Neural progenitor cell (in vitro differentiated cells): Measurements from ENCODE around the gene PIP5KL1. TPM values are rescaled to one million over a fixed set of nuclear protein-coding genes. Genes with fewer than 3 reads are reported as not detected.

Source experiments
- DNase-seq: peaks from one replicate; pipeline ENCODE4 v3.0.0-alpha.2; 2016; ENCODE audit warnings: low spot score
- H2AFZ ChIP-seq: fragments of 200-600 bp; sonication (generic); replicated peaks from 2 replicates; pipeline ENCODE4 v1.6.1; 2016; ENCODE audit warnings: antibody characterized with exemption
- H3F3A ChIP-seq: fragments of 200-600 bp; sonication (generic); 2 replicates; pipeline ENCODE4 v1.6.1; 2016; ENCODE audit warnings: antibody characterized with exemption, low read depth
- H3K27ac ChIP-seq: fragments of 200-600 bp; sonication (generic); 2 replicates; pipeline ENCODE4 v1.5.1; 2016; ENCODE audit warnings: mild to moderate bottlenecking
- H3K27me3 ChIP-seq: fragments of 200-600 bp; sonication (generic); 2 replicates; pipeline ENCODE4 v1.6.1; 2016; ENCODE audit warnings: mild to moderate bottlenecking, moderate library complexity
- H3K36me3 ChIP-seq: fragments of 200-600 bp; sonication (generic); 2 replicates; pipeline ENCODE4 v1.5.1; 2016
- H3K4me1 ChIP-seq: fragments of 200-600 bp; sonication (generic); 2 replicates; pipeline ENCODE4 v1.6.1; 2016; ENCODE audit warnings: mixed run types
- H3K4me2 ChIP-seq: fragments of 200-600 bp; sonication (generic); 2 replicates; pipeline ENCODE4 v1.6.1; 2016
- H3K4me3 ChIP-seq: fragments of 200-600 bp; sonication (generic); 2 replicates; pipeline ENCODE4 v1.5.1; 2016
- H3K79me2 ChIP-seq: fragments of 200-600 bp; sonication (generic); 2 replicates; pipeline ENCODE4 v1.6.1; 2016; ENCODE audit warnings: low read depth
- H3K9ac ChIP-seq: fragments of 200-600 bp; sonication (generic); 2 replicates; pipeline ENCODE4 v1.6.1; 2016
- H3K9me3 ChIP-seq: fragments of 200-600 bp; sonication (generic); 2 replicates; pipeline ENCODE4 v1.5.1; 2016; ENCODE audit warnings: low read depth
- H4K20me1 ChIP-seq: fragments of 200-600 bp; sonication (generic); 2 replicates; pipeline ENCODE4 v1.6.1; 2016; ENCODE audit warnings: low read depth
- H3K27ac Mint-ChIP-seq: 3 replicates; pipeline ENCODE4 v1.8.0; 2021; ENCODE audit warnings: mixed read lengths
- H3K27me3 Mint-ChIP-seq: 2 replicates; pipeline ENCODE4 v1.8.0; 2022; ENCODE audit warnings: low read depth, mild to moderate bottlenecking, inconsistent platforms, moderate library complexity, mixed read lengths; ENCODE audit not compliant: insufficient read depth
- H3K36me3 Mint-ChIP-seq: 3 replicates; pipeline ENCODE4 v1.8.0; 2021; ENCODE audit warnings: mixed read lengths
- H3K4me1 Mint-ChIP-seq: 3 replicates; pipeline ENCODE4 v1.8.0; 2021; ENCODE audit warnings: mixed read lengths
- H3K4me3 Mint-ChIP-seq: 3 replicates; pipeline ENCODE4 v1.8.0; 2021; ENCODE audit warnings: mild to moderate bottlenecking, moderate library complexity, mixed read lengths
- H3K9me3 Mint-ChIP-seq: 3 replicates; pipeline ENCODE4 v1.8.0; 2020; ENCODE audit warnings: mixed read lengths
- EZH2 ChIP-seq: fragments of 200-600 bp; sonication (generic); IDR thresholded peaks from 2 replicates; pipeline ENCODE4 v1.6.1; 2017; ENCODE audit warnings: antibody characterized with exemption, mild to moderate bottlenecking, moderate library complexity
- EZH2phosphoT487 ChIP-seq: fragments of 200-600 bp; sonication (generic); IDR thresholded peaks from 2 replicates; pipeline ENCODE4 v1.6.1; 2017; ENCODE audit warnings: antibody characterized with exemption
- total RNA-seq: library from RNA; depleted of rRNA; stranded (reverse); fragments of >200 nt; gene quantifications from 2 replicates; pipeline ENCODE4 v1.2.3, GENCODE V29; 2015; ENCODE audit warnings: low replicate concordance
- TF ChIP-seq, protein P1 (sequence below): fragments of 200-600 bp; sonication (generic); IDR thresholded peaks from 2 replicates; pipeline ENCODE4 v1.5.1; 2017; ENCODE audit warnings: antibody characterized with exemption, mild to moderate bottlenecking

PIP5KL1 gene
- total RNA-seq, 1 donor from 2014 or later, result 1.4 TPM

DNA sequence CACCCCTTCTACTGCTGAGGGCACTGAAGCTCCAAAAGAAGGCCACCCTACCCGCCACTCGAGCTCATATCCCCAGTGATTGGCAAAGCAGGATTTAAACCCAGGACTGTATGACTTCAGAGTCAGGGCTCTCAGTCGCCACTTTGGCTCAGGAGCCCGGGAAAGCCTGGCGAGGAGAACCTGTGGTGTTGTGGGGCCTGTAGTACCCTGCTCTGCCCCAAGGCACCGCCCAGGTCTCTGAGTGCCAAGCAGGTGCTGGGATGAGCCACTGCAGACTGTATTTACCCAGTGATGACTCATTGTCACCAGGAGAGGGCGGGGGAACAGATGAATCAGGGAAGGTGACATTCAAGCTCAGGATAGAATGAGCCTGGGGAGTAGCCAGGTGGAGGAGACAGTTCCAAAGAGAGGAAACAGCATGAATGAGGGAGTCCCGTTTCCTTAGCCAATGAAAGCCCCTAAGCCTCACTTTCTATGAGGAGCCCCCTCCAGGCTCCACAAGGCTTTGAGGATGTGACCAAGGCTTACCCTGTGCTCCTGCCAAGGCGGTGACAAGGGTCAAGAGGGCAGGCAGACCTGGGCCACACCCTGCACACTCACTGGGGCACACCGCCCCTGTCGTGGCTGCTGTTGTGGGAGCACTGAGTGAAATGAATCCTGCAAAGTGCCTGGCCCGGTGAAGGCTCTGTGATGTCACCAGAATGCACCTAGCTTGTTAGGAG lies 24.9 kb upstream of the PIP5KL1 start:
- peak; percentile 51 for DNase-seq
- no peaks in the 10 kb centered on the region for H3K36me3 ChIP-seq

DNA sequence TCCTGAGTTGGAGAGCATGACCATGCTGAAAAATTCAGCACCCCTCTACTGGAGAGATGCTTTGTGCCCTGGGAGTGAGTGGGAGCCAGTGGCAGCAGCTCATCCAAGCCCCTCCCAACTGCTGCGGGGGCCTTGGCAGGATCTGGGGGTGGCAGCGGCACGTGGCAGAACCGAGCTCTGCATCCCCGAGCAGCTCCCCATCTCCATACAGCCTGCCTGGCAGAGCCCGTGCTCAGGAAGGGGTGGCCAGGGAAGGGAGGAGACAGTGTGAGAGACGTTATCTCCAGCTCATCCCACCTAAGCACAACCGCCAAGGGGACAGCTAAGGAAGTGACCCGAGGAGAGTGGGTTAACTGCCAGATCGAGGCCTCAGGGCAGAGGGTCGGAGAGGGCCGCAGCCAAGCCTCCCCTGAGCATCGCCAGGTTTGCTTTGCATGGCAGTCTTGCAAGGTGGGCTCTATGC lies 24.3 kb upstream of the PIP5KL1 start:
- Histone ChIP-seq H3K27me3 (no peaks in the 10 kb centered on the region), H3K27ac (no peak overlapping the region), H3K4me2 (no peak overlapping the region), H2AFZ (no peak overlapping the region), H3K4me3 (no peak overlapping the region), H4K20me1 (peaks cover 96% of the 10 kb centered on the region), H3K36me3 (no peaks in the 10 kb centered on the region), H3F3A (peaks cover under 1% of the 10 kb centered on the region), H3K9ac (no peak overlapping the region), H3K79me2 (peaks cover 79% of the 10 kb centered on the region), H3K4me1 (peaks cover 13% of the 10 kb centered on the region), H3K9me3 (no peaks in the 10 kb centered on the region)
- H3K27me3 Mint-ChIP-seq, result no peaks in the 10 kb centered on the region
- TF ChIP-seq EZH2phosphoT487, result no peak
- no peak for TF ChIP-seq EZH2
- TF ChIP-seq, protein P1, sequence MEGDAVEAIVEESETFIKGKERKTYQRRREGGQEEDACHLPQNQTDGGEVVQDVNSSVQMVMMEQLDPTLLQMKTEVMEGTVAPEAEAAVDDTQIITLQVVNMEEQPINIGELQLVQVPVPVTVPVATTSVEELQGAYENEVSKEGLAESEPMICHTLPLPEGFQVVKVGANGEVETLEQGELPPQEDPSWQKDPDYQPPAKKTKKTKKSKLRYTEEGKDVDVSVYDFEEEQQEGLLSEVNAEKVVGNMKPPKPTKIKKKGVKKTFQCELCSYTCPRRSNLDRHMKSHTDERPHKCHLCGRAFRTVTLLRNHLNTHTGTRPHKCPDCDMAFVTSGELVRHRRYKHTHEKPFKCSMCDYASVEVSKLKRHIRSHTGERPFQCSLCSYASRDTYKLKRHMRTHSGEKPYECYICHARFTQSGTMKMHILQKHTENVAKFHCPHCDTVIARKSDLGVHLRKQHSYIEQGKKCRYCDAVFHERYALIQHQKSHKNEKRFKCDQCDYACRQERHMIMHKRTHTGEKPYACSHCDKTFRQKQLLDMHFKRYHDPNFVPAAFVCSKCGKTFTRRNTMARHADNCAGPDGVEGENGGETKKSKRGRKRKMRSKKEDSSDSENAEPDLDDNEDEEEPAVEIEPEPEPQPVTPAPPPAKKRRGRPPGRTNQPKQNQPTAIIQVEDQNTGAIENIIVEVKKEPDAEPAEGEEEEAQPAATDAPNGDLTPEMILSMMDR, result no peak
- no peak overlapping the region for H3K4me3 Mint-ChIP-seq
- H3K36me3 Mint-ChIP-seq, result peaks cover 10% of the 10 kb centered on the region
- H3K27ac Mint-ChIP-seq, result no peak overlapping the region
- H3K4me1 Mint-ChIP-seq, result peaks cover 23% of the 10 kb centered on the region
- peaks cover 5% of the 10 kb centered on the region for H3K9me3 Mint-ChIP-seq
- no peak for DNase-seq

More for the DNA sequence above, 24.9 kb upstream of the PIP5KL1 start:
- peaks cover 97% of the 10 kb centered on the region for H4K20me1 ChIP-seq
- H3K27me3 ChIP-seq, result no peaks in the 10 kb centered on the region
- peaks cover 85% of the 10 kb centered on the region for H3K79me2 ChIP-seq
- H3K9me3 ChIP-seq, result no peaks in the 10 kb centered on the region
- Mint-ChIP-seq H3K36me3 (peaks cover 10% of the 10 kb centered on the region), H3K27me3 (peaks cover 2% of the 10 kb centered on the region), H3K27ac (no peak overlapping the region), H3K4me1 (peaks cover 24% of the 10 kb centered on the region), H3K4me3 (no peak overlapping the region), H3K9me3 (peaks cover 5% of the 10 kb centered on the region)
- no peak overlapping the region for H3K27ac ChIP-seq
- H2AFZ ChIP-seq, result no peak overlapping the region
- peaks cover 6% of the 10 kb centered on the region for H3F3A ChIP-seq
- TF ChIP-seq, protein P1, result peak; percentile 47
- TF ChIP-seq EZH2, result no peak
- no peak overlapping the region for H3K4me3 ChIP-seq
- no peak overlapping the region for H3K9ac ChIP-seq
- H3K4me2 ChIP-seq, result no peak overlapping the region
- H3K4me1 ChIP-seq, result peaks cover 15% of the 10 kb centered on the region

DNA sequence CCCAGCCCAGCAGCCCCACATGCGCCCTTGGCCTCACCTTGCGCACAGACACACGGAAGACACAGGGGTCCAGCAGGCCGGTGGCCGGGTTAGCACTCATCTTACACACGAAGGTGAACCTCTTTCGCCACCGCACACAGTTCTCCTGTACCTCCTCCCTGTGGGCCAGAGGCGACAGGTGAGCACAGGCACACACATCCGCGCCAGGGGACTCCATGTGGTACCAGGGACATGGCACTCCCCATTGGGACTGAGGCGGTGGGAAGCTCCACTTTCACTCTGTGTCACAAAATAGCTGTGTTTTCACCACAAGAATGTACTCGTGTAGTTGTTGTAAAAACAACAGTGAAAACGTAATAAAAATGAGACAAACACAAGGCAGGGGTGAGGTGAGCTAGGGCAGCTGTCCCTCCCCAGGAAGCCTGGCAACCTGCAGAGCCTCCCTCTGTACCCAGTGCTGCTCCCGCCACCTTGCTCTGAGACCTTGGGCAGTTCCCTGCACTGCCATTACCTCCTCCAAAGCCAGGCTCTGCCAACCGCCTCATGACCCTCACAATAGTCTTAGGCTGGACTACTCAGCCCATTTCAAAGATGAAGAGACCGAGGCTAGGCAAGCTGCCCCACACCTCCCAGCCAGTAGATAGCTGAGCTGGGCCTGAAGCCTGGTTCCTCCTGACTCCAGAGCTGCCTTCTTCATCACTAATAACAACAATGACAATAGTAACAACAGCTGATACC lies 23.4 kb upstream of the PIP5KL1 start:
- H3K9ac ChIP-seq, result no peak overlapping the region
- peaks cover 94% of the 10 kb centered on the region for H4K20me1 ChIP-seq

More for the DNA sequence above, 23.4 kb upstream of the PIP5KL1 start:
- H3K27ac Mint-ChIP-seq, result no peak overlapping the region
- peaks cover 5% of the 10 kb centered on the region for H3K9me3 Mint-ChIP-seq
- no peak for DNase-seq
- H3K4me2 ChIP-seq, result no peak overlapping the region
- H3K4me1 Mint-ChIP-seq, result peaks cover 22% of the 10 kb centered on the region
- no peak overlapping the region for H3K27ac ChIP-seq
- TF ChIP-seq, protein P1, result no peak
- no peak for TF ChIP-seq EZH2
- TF ChIP-seq EZH2phosphoT487, result no peak
- H3K4me3 ChIP-seq, result no peak overlapping the region
- H3K27me3 Mint-ChIP-seq, result no peaks in the 10 kb centered on the region
- no peak overlapping the region for H3K4me3 Mint-ChIP-seq
- H3K9me3 ChIP-seq, result no peaks in the 10 kb centered on the region
- no peaks in the 10 kb centered on the region for H3K36me3 ChIP-seq
- no peak overlapping the region for H2AFZ ChIP-seq
- H3K79me2 ChIP-seq, result peaks cover 70% of the 10 kb centered on the region
- no peaks in the 10 kb centered on the region for H3F3A ChIP-seq
- H3K36me3 Mint-ChIP-seq, result peaks cover 9% of the 10 kb centered on the region
- H3K4me1 ChIP-seq, result peaks cover 13% of the 10 kb centered on the region
- H3K27me3 ChIP-seq, result no peaks in the 10 kb centered on the region
